ENCODE measurements around the gene SRGN.

The SRGN gene

GRCh38 chr10:69142983-69143382 is 55.1 kb downstream of the SRGN start:
- no peak for DNase-seq

- no peak for DNase-seq
Measured at GRCh38 chr10:69145329-69145728, 57.4 kb downstream of the SRGN start.

GRCh38 chr10:69145864-69146263 is 58.0 kb downstream of the SRGN start:
- DNase-seq, result no peak

GRCh38 chr10:69146759-69147158 is 58.9 kb downstream of the SRGN start:
- DNase-seq, result no peak

- no peak for DNase-seq
Measured at GRCh38 chr10:69151984-69152383, 64.1 kb downstream of the SRGN start.

- no peak for DNase-seq
Measured at GRCh38 chr10:69153227-69153626, 65.3 kb downstream of the SRGN start.

Data from activated CD4-positive, alpha-beta T cell treated with anti-CD3 and anti-CD28 coated beads, Interleukin-2, amount 50 U/mL, for 4 hours (primary cell).